HCT116 (cell line): Measurements from ENCODE around the gene CLGN. TPM values are rescaled to one million over a fixed set of nuclear protein-coding genes. Genes with fewer than 3 reads are reported as not detected.

Experiments used
- ATAC-seq: fragments of 200-7000 bp; cut with Tn5 transposase; 2 replicates; pipeline ENCODE4 v1.9.1; 2020; ENCODE audit warnings: mild to moderate bottlenecking, moderate library complexity
- BruUV-seq: library from RNA; stranded (reverse); fragments of 400-500 nt; replicated peaks from 2 replicates; lab custom pipeline; 2021; lab: Mats Ljungman, UMichigan
- CTCF ChIA-PET: fragments of 300-600 bp; sonication (Branson Sonifier 250); formaldehyde crosslinking; loops from one replicate; lab custom pipeline; 2021; ENCODE audit warnings: antibody characterized with exemption; lab: Charles Lee
- POLR2A ChIA-PET: fragments of 300-600, 350-600 bp; sonication (Branson Sonifier 250); formaldehyde crosslinking; loops from one replicate; lab custom pipeline; 2021; ENCODE audit warnings: antibody characterized with exemption; lab: Charles Lee
- RAD21 ChIA-PET, 2 experiments: fragments of 300-600 bp; sonication (Branson Sonifier 250); formaldehyde crosslinking; loops; one replicate each; lab custom pipeline; 2023; ENCODE audit warnings: low total read pairs in 2 of 2; ENCODE audit not compliant: uncharacterized antibody in 2 of 2, unreplicated experiment in 2 of 2, low non-redundant PET in 1 of 2; lab: Charles Lee
- DNase-seq: peaks from one replicate; pipeline ENCODE4 v3.0.0-alpha.2; 2010; ENCODE audit warnings: low read depth, low spot score
- H2AFZ ChIP-seq: fragments of 200-600 bp; shearing (Covaris generic), sonication (generic); 2 replicates; pipeline ENCODE4 v1.6.1; 2017; ENCODE audit warnings: low read depth, mixed run types, mixed read lengths, antibody characterized with exemption, low read length; ENCODE audit not compliant: poor library complexity, severe bottlenecking
- H3K27ac ChIP-seq: 2 replicates; pipeline ENCODE4 v1.5.1; 2012; ENCODE audit warnings: low read depth, low read length
- H3K27me3 ChIP-seq: fragments of 200-600 bp; sonication (generic); 2 replicates; pipeline ENCODE4 v1.6.1; 2016; ENCODE audit warnings: mixed run types, low read length, mixed read lengths; ENCODE audit not compliant: insufficient read depth
- H3K36me3 ChIP-seq, 2 experiments: fragments of 200-500 bp in 1 of 2; fragments of 200-600 bp in 1 of 2; sonication (Bioruptor generic) in 1 of 2; sonication (generic) in 1 of 2; 2 replicates each; pipeline versions ENCODE4 v1.5.1 to v1.6.1; 2014 to 2016; ENCODE audit warnings: low read length in 2 of 2, inconsistent platforms in 1 of 2, mixed read lengths in 1 of 2, mixed run types in 1 of 2; ENCODE audit not compliant: insufficient read depth in 2 of 2, control insufficient read depth in 1 of 2
- H3K4me1 ChIP-seq, 2 experiments: fragments of 200-600 bp in 1 of 2; sonication (generic) in 1 of 2; 2 replicates each; pipeline versions ENCODE4 v1.5.1 to v1.6.1; 2012 to 2017; ENCODE audit warnings: low read length in 2 of 2, inconsistent platforms in 1 of 2, mild to moderate bottlenecking in 1 of 2, mixed read lengths in 1 of 2, mixed run types in 1 of 2, moderate library complexity in 1 of 2; ENCODE audit not compliant: insufficient read depth in 2 of 2, control insufficient read depth in 1 of 2
- H3K4me2 ChIP-seq: fragments of 200-600 bp; sonication (generic); 2 replicates; pipeline ENCODE4 v1.6.1; 2017; ENCODE audit warnings: mixed run types, low read length, mixed read lengths
- H3K4me3 ChIP-seq, 2 experiments: fragments of 200-600 bp in 1 of 2; sonication (generic) in 1 of 2; replicated peaks in 1 of 2; 2 replicates each; pipeline ENCODE4 v1.5.1; 2011 to 2016; ENCODE audit warnings: low read length in 2 of 2, control low read depth in 1 of 2, low read depth in 1 of 2, mild to moderate bottlenecking in 1 of 2, mixed read lengths in 1 of 2, mixed run types in 1 of 2
- H3K79me2 ChIP-seq: fragments of 200-600 bp; sonication (generic); 2 replicates; pipeline ENCODE4 v1.6.1; 2017; ENCODE audit warnings: mild to moderate bottlenecking, mixed run types, low read length, moderate library complexity, mixed read lengths; ENCODE audit not compliant: insufficient read depth
- H3K9ac ChIP-seq: fragments of 200-600 bp; sonication (generic); 2 replicates; pipeline ENCODE4 v1.6.1; 2016; ENCODE audit warnings: low read length, mixed read lengths
- H3K9me2 ChIP-seq: fragments of 200-600 bp; sonication (generic), shearing (Covaris generic); 2 replicates; pipeline ENCODE4 v1.6.1; 2017; ENCODE audit warnings: mixed run types, mild to moderate bottlenecking, moderate library complexity; ENCODE audit not compliant: insufficient read depth
- H3K9me3 ChIP-seq, 2 experiments: fragments of 200-500 bp in 1 of 2; fragments of 200-600 bp in 1 of 2; sonication (Bioruptor generic) in 1 of 2; sonication (generic) in 1 of 2; 2 replicates each; pipeline ENCODE4 v1.6.1; 2014 to 2017; ENCODE audit warnings: low read length in 2 of 2, mixed read lengths in 2 of 2, inconsistent platforms in 1 of 2, low read depth in 1 of 2, mild to moderate bottlenecking in 1 of 2, mixed run types in 1 of 2, moderate library complexity in 1 of 2; ENCODE audit not compliant: control insufficient read depth in 1 of 2, insufficient read depth in 1 of 2
- H4K20me1 ChIP-seq: fragments of 200-600 bp; sonication (generic), shearing (Covaris generic); 2 replicates; pipeline ENCODE4 v1.6.1; 2017; ENCODE audit warnings: mixed run types, mild to moderate bottlenecking, moderate library complexity; ENCODE audit not compliant: insufficient read depth
- ATF3 ChIP-seq: IDR thresholded peaks from 2 replicates; pipeline ENCODE4 v1.6.1; 2012
- CBX3 ChIP-seq: IDR thresholded peaks from 2 replicates; pipeline ENCODE4 v1.6.1; 2012; ENCODE audit warnings: low read depth
- CEBPB ChIP-seq: IDR thresholded peaks from 2 replicates; pipeline ENCODE4 v1.6.1; 2012; ENCODE audit warnings: low read depth
- CTCF ChIP-seq, 3 experiments: fragments of 200-600 bp in 1 of 3; sonication (generic) in 1 of 3; IDR thresholded peaks in 2 of 3; conservative IDR thresholded peaks in 1 of 3; 2 replicates each; pipeline ENCODE4 v1.5.1; 2012 to 2017; ENCODE audit warnings: low read depth in 2 of 3, low read length in 2 of 3, antibody characterized with exemption in 1 of 3, borderline replicate concordance in 1 of 3, control low read depth in 1 of 3, mild to moderate bottlenecking in 1 of 3, mixed read lengths in 1 of 3, mixed run types in 1 of 3, moderate library complexity in 1 of 3; ENCODE audit not compliant: insufficient read depth in 1 of 3
- EZH2 ChIP-seq: fragments of 200-600 bp; sonication (generic); IDR thresholded peaks from 2 replicates; pipeline ENCODE4 v1.6.1; 2017; ENCODE audit warnings: antibody characterized with exemption, mixed run types
- EZH2phosphoT487 ChIP-seq: fragments of 200-600 bp; IDR thresholded peaks from 2 replicates; pipeline ENCODE4 v1.6.1; 2018; ENCODE audit warnings: antibody characterized with exemption, borderline replicate concordance
- FOSL1 ChIP-seq: IDR thresholded peaks from 2 replicates; pipeline ENCODE4 v1.6.1; 2012; ENCODE audit warnings: low read depth
- JUND ChIP-seq: IDR thresholded peaks from 2 replicates; pipeline ENCODE4 v1.6.1; 2012
- MAX ChIP-seq: IDR thresholded peaks from 2 replicates; pipeline ENCODE4 v1.6.1; 2012
- POLR2A ChIP-seq: IDR thresholded peaks from 2 replicates; pipeline ENCODE4 v1.7.0; 2011; ENCODE audit warnings: borderline replicate concordance; ENCODE audit not compliant: insufficient read depth, insufficient read length; ENCODE audit errors: extremely low read depth
- POLR2AphosphoS5 ChIP-seq: IDR thresholded peaks from 2 replicates; pipeline ENCODE4 v1.6.1; 2011; ENCODE audit warnings: mild to moderate bottlenecking, low read depth, low read length, moderate library complexity
- RAD21 ChIP-seq: IDR thresholded peaks from 2 replicates; pipeline ENCODE4 v1.6.1; 2012; ENCODE audit warnings: low read depth, mild to moderate bottlenecking
- SIN3A ChIP-seq: IDR thresholded peaks from 2 replicates; pipeline ENCODE4 v1.6.1; 2012; ENCODE audit warnings: low read depth
- SP1 ChIP-seq: IDR thresholded peaks from 2 replicates; pipeline ENCODE4 v1.6.1; 2012; ENCODE audit warnings: low read depth
- SRF ChIP-seq: IDR thresholded peaks from 2 replicates; pipeline ENCODE4 v1.6.1; 2012; ENCODE audit warnings: low read depth
- TCF7L2 ChIP-seq: IDR thresholded peaks from 2 replicates; pipeline ENCODE4 v1.7.0; 2011; ENCODE audit warnings: borderline replicate concordance, inconsistent platforms; ENCODE audit not compliant: insufficient read depth, insufficient read length; ENCODE audit errors: extremely low read depth
- ZFX ChIP-seq: fragments of 450-650 bp; IDR thresholded peaks from 2 replicates; pipeline ENCODE4 v1.6.1; 2017
- ZNF274 ChIP-seq: fragments of 200-500 bp; sonication (Bioruptor generic); IDR thresholded peaks from 2 replicates; pipeline ENCODE4 v1.6.1; 2014; ENCODE audit warnings: mild to moderate bottlenecking, low read depth, low read length, inconsistent platforms
- intact Hi-C: fragments of 100-400 bp; cut with micrococcal nuclease; formaldehyde crosslinking; loops from 2 replicates; pipeline ENCODE4 v1.10.0; 2022
- total RNA-seq: library from RNA; stranded (reverse); gene quantifications from one replicate; pipeline ENCODE4 v1.2.1, GENCODE V29; 2021; ENCODE audit not compliant: unreplicated experiment

CLGN gene
- total RNA-seq, 1 experiment from 2014 or later = 1.4 TPM

- CTCF ChIA-PET = no interaction called here
- no peaks in the 10 kb centered on the region for H4K20me1 ChIP-seq
These were observed 44.7 kb downstream of the CLGN start for GRCh38 chr4:140382732-140383131.

More at GRCh38 chr4:140382732-140383131, 44.7 kb downstream of the CLGN start:
- Histone ChIP-seq H3K4me3 (no peak overlapping the region), H3K9ac (no peak overlapping the region), H3K27ac (no peak overlapping the region), H3K4me2 (no peak overlapping the region), H2AFZ (no peak overlapping the region), H3K79me2 (peaks cover 23% of the 10 kb centered on the region; the same call in 1 of the 2 replicates), H3K36me3 (peaks cover 0 to 7% of the 10 kb centered on the region in 2 experiments; a peak in 1 of 4 replicates), H3K9me2 (no peaks in the 10 kb centered on the region), H3K9me3 (no peaks in the 10 kb centered on the region), H3K4me1 (no peaks in the 10 kb centered on the region), H3K27me3 (no peaks in the 10 kb centered on the region)
- DNase-seq (no peak), ATAC-seq (no peak)
- POLR2A ChIA-PET = interaction anchor here (2.3 kb wide), 1 partner anchor 10 kb away, joined by 9 read pairs; the partner anchor contains the start of gene SCOC
- intact Hi-C loops = no loop called here
- TF ChIP-seq SIN3A (no peak), EZH2 (no peak), SP1 (no peak), ATF3 (no peak), SRF (no peak), RAD21 (no peak), ZNF274 (no peak), POLR2A (no peak), CEBPB (no peak), JUND (no peak), MAX (no peak), FOSL1 (no peak), POLR2AphosphoS5 (no peak), EZH2phosphoT487 (no peak), CTCF (IDR thresholded peaks at IDR 0.05 in 2 of 3, conservative IDR thresholded peaks at IDR 0.05 in 1 of 3; ENCODE audit: borderline replicate concordance in 1 of 3, insufficient read depth in 1 of 3, low read depth in 2 of 3, low read length in 2 of 3) (no peak), TCF7L2 (no peak), ZFX (no peak), CBX3 (no peak)
- RAD21 ChIA-PET = no interaction called here
- no TSS peak for BruUV-seq
